Measurements from ENCODE around the gene PIP5KL1. TPM values are rescaled to one million over a fixed set of nuclear protein-coding genes. Genes with fewer than 3 reads are reported as not detected.

The PIP5KL1 gene
- total and polyA plus RNA-seq, 2 donors (not counting 3 experiments of a cell fraction or from before 2014, with no cell fraction given) = 1.5 to 2.9 TPM

DNA sequence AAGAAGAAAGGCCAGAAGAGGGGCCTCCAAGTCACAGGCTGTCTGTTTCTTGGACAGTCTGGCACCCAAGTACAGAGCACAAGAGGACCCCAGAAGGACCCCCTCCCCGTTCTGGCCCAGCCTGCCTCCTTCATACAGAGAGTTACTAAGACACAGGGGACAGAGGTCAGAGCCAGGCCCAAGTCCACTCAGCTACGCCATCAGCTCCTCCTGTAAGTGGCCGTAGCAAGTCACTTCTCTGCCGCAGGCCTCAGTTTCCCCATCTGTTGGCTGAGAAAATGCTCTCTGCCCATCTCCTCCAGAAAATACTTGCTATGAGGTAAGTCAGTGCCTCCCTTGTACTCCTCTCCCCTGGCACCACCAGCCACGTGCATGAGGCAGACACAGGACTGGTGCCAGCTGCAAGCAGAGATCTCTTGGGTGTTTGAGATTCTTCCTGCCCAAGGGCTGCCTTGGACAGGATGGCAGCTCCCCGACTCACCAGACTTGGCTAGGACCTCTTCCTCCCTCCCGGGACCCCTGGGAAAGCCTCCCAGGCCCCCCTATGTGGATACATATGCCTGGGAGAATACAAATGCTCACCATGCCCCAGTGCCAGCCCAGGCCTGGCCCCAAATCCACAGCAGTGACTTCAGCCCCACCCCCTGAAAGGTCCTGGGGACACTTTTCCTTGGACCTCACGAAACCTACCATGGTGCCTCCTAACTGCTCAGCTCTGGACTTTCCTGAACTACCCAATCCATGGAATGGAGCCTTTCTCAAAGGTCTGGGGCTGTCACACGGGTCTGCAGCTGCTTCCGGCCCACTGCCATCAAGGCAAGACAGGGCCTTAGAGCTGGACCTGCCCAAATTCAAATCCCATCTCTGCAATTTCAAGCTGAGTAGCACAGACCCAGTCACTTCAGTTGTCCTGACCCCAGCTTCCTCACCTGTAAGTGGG lies 45.1 kb upstream of the PIP5KL1 start:
- Histone ChIP-seq H3K79me2 (ENCODE audit: control insufficient read depth, insufficient read depth, low read length) (peaks cover 17% of the 10 kb centered on the region), H3K4me1 (ENCODE audit: control insufficient read depth, extremely low read depth, insufficient read depth, low read length) (peaks cover 16% of the 10 kb centered on the region), H3K27ac (ENCODE audit: insufficient read depth, low read depth, low read length) (no peak overlapping the region), H3K4me2 (ENCODE audit: insufficient read depth, low read length) (no peak overlapping the region), H3K36me3 (ENCODE audit: control insufficient read depth in 2 of 2, extremely low read depth in 1 of 2, insufficient read depth in 2 of 2, low read length in 2 of 2) (no peaks in the 10 kb centered on the region), H4K20me1 (replicated peaks; ENCODE audit: control insufficient read depth, extremely low read depth, insufficient read depth, low read length) (no peaks in the 10 kb centered on the region), H3K27me3 (ENCODE audit: control insufficient read depth in 2 of 2, insufficient read depth in 2 of 2, low read length in 2 of 2) (no peaks in the 10 kb centered on the region), H2AFZ (ENCODE audit: low read depth, low read length) (no peak overlapping the region), H3K9me3 (replicated peaks; ENCODE audit: control insufficient read depth, insufficient read depth, low read length) (no peaks in the 10 kb centered on the region), H3K9ac (replicated peaks; ENCODE audit: extremely low read depth, insufficient read depth, low read length) (no peak overlapping the region), H3K4me3 (replicated peaks in 1 of 3; ENCODE audit: insufficient read depth in 1 of 3, low read depth in 1 of 3, low read length in 3 of 3) (no peak overlapping the region), H3K9me1 (replicated peaks; ENCODE audit: control insufficient read depth, extremely low read depth, insufficient read depth, low read length) (no peaks in the 10 kb centered on the region)
- dilution Hi-C loops (cut with MboI; ENCODE audit: extremely low pct_ligation_motif_present, low sequenced_read_pairs) (no loop called here), intact Hi-C loops (cut with micrococcal nuclease) (no loop called here)
- CTCF ChIA-PET = interaction anchor here (1.2 to 10.3 kb wide), 3 partner anchors 32 to 142 kb away, joined by 3 to 71 read pairs (median 12); no protein-coding TSS in a partner anchor
- DNase-seq (ENCODE audit: low read depth, low spot score) (no peak), FAIRE-seq (no peak)
- no TSS peak for BruUV-seq (replicated peaks)
- POLR2A ChIA-PET = interaction anchor here (0.5 kb wide), 1 partner anchor 373 kb away, joined by 5 read pairs; no protein-coding TSS in a partner anchor
- TF ChIP-seq POLR2A (IDR thresholded peaks at IDR 0.05; ENCODE audit: low read depth, low read length) (no peak), JUN (IDR thresholded peaks at IDR 0.05; ENCODE audit: borderline replicate concordance, insufficient read depth, insufficient read length, low read depth) (no peak), EZH2 (IDR thresholded peaks at IDR 0.05; ENCODE audit: borderline replicate concordance, low read depth, low read length, severe bottlenecking) (no peak), FOS (IDR thresholded peaks at IDR 0.05; ENCODE audit: borderline replicate concordance, insufficient read depth, low read length) (no peak), CTCF (IDR thresholded peaks at IDR 0.05; ENCODE audit: extremely low read depth in 1 of 2, insufficient read depth in 1 of 2, low read depth in 1 of 2, low read length in 2 of 2) (no peak), POLR2AphosphoS5 (IDR thresholded peaks at IDR 0.05; ENCODE audit: insufficient read depth, low read depth, low read length) (no peak), GATA2 (IDR thresholded peaks at IDR 0.05; ENCODE audit: insufficient read depth, insufficient read length, low read depth, low read length) (no peak)
- TF ChIP-seq, protein P1, sequence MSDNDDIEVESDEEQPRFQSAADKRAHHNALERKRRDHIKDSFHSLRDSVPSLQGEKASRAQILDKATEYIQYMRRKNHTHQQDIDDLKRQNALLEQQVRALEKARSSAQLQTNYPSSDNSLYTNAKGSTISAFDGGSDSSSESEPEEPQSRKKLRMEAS (IDR thresholded peaks at IDR 0.05; ENCODE audit: insufficient read depth, insufficient read length) = no peak

All from endothelial cell of umbilical vein (primary cell).